HG02884 (cell line): ENCODE measurements around the gene ARHGAP44.

Source experiments
- ATAC-seq: cut with Tn5 transposase; IDR thresholded peaks from one replicate; pipeline ENCODE4 v1.9.1; 2021; ENCODE audit warnings: mild to moderate bottlenecking, moderate library complexity; ENCODE audit not compliant: unreplicated experiment

Gene ARHGAP44, protein sequence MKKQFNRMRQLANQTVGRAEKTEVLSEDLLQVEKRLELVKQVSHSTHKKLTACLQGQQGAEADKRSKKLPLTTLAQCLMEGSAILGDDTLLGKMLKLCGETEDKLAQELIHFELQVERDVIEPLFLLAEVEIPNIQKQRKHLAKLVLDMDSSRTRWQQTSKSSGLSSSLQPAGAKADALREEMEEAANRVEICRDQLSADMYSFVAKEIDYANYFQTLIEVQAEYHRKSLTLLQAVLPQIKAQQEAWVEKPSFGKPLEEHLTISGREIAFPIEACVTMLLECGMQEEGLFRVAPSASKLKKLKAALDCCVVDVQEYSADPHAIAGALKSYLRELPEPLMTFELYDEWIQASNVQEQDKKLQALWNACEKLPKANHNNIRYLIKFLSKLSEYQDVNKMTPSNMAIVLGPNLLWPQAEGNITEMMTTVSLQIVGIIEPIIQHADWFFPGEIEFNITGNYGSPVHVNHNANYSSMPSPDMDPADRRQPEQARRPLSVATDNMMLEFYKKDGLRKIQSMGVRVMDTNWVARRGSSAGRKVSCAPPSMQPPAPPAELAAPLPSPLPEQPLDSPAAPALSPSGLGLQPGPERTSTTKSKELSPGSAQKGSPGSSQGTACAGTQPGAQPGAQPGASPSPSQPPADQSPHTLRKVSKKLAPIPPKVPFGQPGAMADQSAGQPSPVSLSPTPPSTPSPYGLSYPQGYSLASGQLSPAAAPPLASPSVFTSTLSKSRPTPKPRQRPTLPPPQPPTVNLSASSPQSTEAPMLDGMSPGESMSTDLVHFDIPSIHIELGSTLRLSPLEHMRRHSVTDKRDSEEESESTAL

DNA sequence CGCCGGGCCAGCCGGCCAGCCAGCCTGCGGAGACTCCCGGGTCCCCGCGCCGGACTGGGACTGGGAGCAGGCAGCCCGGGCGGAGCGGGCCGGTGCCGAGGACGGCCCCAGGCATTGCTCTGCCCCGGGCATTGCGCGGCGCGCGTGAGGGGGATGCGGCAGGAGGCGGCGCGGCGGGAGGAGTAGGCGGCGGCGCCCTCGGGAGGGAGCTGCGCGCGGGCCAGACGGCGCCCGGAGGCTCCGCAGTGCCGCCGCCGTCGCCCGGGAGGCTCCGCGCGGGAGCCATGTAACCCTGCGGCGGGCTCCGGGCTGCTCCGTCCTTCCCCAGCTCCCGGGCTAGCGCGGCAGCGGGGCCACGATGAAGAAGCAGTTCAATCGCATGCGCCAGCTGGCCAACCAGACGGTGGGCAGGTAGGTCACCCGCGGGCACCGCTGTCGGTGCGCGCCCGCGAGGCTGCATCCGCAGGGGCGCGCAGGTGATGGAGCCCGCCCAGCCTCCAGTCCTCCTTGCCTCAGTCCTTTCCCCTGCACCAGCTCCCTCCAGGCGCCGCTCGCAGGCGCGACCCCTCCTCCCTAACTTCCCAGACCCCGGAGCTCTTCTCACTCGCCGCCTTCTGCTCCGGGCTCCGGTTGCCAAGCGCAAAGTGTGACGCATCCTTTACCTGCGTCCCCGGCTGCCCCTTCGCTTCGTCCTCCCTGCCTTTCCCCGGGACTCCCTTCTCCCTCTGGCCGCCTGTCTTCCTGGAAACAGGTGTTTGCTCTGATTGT is at the start of gene ARHGAP44:
Gene ARHGAP44, plus strand, starts transcription at position 18 of the 768 bp plus-strand sequence. Its CDS starts 341 bp downstream, at position 359.
- ATAC-seq, result peak; percentile 71

DNA sequence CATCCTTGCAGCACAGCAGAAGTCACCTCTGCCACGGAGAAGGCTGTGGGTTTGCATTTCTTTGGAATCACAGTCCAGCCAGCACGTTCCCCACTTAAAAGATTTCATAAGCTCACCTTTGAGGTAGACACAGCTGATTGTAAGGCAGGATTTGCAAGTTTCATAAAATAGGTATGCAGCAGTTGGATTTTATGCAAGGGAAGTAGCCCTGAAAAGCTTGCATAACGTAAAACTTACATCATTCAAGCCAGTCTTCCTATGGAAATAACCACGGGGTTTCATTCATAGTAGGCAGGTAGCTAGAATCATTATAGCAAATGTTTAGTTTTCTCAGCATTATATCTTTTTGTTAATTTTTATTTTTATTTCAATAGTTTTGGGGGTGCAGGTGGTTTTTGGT is 49.8 kb upstream of the ARHGAP44 start:
- ATAC-seq, result no peak

DNA sequence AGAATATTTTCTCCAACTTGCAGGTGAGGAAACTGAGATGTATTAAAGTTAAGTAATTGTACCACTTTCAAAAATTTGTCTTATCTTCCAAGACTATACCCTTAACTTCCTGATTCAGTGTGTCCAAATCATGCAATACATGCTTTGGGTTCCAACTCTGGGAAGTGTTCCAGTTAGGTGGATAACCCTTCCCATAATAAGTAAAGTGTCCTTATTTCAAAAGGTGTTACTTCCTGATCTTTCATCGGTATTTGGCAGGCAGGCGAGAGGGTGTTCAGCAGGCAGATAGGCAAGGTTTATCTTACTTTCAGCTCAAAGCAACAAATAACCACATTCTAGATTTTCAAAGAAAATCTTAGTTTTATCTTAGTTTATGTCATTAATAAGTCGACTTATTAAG is 46.3 kb upstream of the ARHGAP44 start:
- ATAC-seq, result no peak

DNA sequence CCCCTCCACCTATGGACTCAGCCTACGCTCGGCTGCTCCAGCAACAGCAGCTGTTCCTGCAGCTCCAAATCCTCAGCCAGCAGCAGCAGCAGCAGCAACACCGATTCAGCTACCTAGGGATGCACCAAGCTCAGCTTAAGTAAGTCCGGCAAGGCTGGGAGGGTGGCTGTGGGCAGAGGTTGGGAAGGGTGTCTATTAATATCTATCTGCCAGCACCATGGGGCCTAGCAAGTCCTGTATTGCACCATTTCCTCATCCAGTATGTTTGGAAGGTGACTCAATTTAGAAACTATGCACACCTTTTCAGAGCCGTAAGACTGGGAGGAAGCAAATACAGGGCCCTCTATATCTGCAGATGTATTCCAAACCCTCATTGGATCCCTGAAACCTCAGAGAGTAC is 45.0 kb upstream of the ARHGAP44 start:
- ATAC-seq, result no peak

DNA sequence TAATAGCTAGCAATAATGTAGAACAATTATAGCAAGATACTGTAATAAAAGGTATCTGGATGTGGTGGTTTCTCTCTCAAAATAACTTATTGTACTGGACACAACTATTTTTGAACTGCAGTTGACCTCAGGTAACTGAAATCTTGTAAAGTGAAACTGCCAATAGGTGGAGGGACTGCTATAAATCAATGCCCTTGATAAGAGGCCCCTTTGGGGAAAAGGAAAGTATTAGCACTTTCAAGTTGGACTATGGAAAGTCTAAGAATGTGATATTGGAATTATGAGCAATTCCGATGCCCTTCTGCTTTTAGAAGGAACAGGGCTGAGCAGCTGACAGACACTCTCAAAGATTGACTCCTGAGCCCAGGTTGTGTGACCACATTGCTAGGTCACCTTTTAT is 44.5 kb upstream of the ARHGAP44 start:
- ATAC-seq, result no peak

DNA sequence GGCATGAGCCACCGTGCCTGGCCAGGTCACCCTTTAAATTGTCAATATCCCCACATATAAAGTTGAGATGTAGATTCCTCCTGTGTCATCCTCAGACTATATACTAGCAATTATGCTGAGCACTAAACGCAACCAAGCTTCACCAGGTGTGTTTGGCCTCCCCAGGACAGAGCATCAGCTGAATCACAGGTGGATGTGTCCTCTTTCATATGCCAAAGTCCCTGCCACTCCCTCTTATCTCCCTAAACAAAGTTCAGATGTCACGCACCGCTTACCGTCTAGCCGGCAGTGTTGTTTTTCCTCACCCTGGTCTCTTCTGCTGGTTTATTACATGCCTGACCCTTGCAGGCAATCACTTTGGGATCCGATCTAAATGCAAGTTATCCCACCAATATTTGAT is 43.8 kb upstream of the ARHGAP44 start:
- no peak for ATAC-seq

DNA sequence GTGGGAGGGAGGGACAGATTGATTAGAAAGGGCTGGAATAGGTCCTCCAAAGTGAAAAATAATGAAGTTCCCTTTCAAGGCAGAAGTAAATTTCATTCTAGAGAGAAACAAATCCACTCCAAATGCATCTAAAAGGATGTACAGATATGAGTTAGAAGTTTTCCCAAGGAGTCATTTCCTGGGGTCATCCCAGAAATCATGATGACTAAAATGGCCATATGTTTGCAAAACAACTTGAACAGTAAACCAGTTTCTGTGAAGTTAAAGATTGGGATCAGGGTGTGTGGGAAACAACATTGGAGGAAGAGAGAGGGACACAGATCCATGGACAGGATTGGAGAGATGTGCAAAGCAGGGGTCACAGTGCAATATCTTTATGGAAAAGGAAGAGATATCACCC is 32.5 kb upstream of the ARHGAP44 start:
- ATAC-seq, result no peak

DNA sequence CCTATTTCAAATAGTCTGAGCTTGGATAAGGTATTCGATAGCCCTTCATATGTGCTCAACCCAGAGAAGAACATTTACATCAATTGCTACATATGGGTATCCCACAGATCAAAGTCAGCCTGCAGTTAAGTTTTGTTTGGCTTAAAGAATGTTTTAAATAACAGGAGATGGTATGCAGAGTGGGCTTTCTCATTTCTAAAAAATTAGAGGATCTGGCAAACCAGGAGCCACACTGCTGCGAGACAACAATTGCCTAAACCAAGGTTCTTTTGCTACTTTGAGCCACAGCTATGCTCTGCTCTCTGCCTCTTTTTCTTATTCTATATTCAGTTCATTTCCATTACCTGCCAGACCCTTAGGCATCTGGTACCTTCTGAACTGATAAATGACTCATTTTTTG is 30.2 kb upstream of the ARHGAP44 start:
- ATAC-seq, result no peak

DNA sequence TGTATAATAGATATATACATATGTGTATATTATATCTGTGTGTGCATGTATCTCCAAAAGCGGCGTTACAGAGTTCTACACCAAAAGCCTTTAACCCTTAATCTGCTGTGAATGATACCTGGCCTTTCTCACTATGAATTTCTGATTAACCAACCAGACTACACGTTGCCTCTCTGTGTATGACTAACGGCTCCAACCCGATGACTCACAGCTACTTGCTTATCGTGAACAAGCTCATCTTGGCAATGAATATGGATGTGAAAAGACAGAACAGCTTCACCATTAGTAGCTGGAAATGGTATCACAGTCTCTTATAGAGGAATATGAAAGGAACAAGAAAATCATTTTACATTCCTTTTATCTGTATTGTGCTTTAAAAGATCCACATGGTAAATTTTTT is 23.8 kb upstream of the ARHGAP44 start:
- ATAC-seq, result no peak

DNA sequence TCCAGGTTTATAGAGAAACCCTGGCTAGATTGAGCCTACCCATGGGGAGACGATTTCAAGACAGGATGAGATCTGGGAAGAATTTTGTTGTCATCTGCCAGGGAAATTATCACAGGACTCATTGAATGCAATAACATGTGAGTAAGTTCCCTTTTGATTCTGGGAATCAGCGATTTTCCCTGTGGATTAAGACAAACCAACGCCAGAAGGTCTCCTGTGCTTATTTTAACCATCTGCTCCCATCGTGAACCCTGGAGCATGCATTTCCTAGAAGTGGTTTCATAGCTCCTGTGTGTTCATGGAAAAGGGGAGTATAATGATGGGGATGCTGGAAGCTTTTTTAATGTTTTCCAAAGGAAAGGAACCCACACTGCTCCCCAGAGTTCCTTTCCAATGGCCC is 21.0 kb upstream of the ARHGAP44 start:
- no peak for ATAC-seq

DNA sequence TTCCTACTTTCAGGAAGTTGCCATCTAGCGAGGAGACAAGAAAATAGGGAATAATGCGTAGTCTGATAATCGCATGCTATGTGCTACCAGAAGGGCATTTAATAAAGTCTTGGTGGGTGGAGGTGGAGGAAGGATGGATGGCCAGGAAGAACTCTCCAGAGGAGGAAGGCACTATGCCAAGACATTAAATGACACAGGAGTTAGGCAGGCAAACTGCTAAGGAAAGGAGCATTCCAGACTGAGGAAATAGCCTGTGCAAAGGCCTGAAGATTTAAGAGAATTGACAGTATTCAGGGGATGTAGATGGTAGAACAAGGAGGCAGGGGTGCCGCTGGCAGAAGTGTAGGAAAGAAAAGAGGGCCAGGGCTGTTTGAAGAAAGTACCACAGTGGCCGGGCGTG is 19.3 kb upstream of the ARHGAP44 start:
- no peak for ATAC-seq

DNA sequence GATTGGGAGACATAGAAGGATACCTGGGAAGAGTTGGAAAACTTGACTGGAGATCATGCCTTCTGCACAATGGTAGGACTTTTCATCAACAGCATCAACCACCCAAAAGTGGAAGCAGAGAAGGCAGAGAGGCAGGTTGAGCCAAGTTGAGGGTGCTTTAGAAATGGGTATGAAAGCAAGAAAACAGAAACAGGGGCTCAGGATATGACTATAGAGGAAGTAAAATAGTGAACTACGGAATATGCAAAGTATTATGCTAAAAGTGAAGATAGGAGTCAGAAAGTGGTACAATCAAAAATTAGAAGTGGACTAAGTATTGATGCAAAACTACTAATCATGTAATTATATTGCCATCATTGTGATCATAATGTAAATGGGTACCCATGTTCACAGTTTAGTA is 16.1 kb upstream of the ARHGAP44 start:
- peak; percentile 54 for ATAC-seq

DNA sequence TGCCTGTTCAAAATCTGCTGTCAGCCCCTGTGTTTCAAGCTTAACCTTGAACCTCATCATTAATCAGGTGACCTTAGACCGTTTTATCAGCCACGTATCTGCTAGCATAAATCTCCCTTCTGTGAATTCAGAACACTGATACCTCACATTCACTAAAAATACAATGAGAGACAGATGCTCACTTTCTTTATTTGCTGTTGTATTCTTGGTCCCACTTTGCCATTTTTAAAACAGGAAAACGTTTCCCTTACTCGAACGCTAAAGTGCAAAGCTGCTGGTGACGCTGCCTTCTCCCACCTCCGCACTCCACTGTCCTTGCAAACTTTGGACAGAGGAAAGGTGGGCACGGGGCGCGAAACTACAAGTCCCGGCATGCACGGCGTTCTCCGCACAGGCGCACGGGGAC is 220 bp upstream of the ARHGAP44 start:
- peak; percentile 86 for ATAC-seq

DNA sequence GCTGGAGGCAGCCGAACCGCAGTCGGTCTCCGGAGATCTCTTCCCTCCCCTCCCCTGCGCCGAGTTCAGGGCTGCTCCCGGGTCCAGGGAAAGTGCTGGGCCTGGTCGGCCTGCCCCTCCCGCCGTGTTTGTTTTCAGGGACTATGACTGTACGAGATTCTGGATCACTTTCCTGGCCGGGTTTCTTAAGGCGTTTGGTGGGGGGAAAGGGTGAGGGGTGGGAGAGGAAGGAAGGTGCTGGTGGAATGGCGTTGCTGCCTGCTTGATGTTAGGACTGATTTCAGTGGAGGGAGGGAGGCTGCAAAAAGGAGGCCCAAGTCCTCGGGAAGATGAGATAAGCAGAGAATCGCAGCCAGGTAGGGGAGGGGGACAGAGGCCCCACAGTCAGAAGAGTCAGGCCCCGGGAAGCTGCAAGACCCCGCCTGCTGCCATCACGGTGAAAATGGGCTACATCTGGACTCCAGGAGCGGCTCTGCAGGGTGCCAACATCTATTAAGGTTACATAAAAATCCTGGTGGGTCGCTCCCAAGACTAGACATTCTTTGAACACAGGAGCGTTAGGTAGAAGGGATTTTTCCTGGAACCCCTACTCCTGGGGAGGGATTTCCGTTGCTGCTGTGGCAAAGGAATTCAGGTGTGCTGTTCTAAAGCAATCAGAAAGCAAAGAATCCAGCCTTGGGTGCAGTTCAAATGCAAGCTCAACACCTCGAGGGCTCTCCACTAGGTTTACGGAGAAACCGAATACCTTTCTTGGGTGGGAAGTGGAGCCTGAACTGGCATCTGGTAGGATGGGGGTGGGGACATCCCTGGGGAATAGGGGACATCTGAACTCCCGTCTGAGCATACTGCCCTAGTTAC is 1.2 kb downstream of the ARHGAP44 start:
- ATAC-seq, result no peak

DNA sequence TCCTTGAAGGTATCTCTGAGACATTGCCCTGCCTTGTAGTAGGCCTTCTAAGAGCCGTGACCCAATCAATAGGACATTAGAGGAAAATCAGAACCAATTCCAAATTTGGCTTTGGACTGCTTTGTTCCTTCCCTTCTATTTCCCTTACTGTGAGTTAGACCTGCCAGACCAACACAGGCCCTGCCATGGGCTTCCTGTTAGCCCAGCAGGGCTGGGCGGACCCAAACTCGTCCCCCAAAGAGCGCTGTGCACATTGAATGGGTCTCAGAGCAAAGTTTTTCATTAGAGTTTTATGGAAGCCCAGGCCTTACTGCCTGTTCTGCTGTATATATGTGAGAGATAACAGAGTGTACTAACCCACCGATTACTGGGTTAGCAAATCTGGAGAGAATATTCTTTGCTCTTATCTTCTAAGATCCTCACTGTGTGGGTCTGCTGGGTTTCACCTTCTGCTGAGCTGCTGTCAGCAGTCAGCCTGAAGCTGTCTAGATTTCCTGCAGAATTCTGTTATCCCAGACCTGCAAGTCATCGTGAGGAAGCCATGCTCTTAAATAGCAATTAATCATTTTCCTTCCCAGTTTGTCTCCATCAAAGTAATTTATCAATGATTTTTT is 5.7 kb downstream of the ARHGAP44 start:
- ATAC-seq, result no peak

DNA sequence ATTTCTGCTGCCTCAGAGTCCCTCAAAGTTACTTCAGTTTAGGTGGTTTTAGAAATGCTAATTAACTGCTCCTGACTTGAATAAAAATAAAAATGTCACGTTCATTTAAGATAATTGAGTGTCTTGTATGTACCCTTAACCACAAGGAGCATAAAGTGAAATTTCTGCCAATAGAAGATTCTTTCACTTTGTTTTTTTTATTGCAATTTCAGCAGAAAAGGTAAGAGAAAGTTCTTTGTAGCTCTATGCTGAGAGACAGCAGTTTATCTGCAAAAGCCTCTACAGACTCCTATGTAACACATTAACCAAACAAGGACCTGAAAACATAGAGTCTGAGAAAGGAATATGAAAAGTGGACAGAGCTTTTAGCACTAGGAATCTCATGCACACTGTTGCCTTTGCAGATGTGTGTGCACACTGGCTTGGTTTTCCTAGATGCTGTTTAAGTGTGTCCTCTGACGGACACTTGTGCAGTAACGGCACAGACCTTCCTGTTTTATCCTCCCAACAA is 11.6 kb downstream of the ARHGAP44 start:
- no peak for ATAC-seq

DNA sequence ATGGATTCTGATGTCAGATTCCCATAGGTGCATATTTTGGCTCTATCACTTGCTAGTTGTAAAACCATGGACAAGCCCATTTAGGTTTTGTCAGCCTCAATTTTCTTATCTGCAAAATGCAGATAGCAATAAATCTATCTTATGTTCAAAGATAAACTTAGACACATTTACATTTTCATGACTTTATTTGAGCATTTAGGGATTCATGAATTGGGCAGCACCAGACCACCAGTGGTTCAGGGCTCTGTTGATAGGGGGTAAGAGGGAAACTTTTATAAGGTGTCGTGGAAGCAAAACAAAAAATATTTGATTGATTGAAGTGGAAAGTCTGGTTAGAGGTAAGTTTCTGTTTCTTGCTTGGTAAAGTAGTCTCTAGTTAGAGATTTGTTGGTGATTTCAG is 17.3 kb downstream of the ARHGAP44 start:
- no peak for ATAC-seq

DNA sequence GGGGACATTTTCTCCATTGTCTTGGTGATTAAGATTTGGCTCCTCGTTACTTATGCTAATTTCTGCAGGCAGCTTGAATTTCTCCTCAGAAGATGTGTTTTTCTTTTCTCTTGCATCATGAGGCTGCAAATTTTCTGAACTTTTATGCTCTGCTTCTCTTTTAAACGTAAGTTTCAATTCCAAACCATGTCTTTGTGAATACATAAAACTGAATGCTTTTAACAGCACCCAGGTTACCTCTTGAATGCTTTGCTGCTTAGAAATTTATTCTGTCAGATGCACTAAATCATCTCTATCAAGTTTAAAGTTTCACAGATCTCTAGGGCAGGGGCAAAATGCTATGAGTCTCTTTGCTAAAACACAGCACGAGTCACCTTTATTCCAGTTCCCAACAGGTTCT is 19.4 kb downstream of the ARHGAP44 start:
- no peak for ATAC-seq

DNA sequence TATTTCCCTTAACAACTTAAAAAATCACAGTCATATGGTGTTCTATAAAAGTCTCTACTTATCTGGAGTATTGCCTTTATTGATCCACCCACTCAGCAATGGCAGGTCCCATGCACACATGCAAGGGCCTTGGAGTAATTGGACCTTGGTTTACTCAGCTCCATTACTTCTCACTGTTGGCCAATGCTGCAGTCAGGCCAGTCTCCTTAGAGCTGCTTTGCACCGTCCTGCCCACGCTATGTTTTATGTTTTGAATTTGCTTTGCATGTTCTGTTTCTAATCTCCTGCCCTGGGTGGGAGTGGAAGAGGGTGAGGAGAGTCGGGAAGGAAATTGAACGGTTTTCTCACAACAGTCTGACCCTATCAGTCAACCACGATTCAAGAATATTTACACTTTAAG is 23.6 kb downstream of the ARHGAP44 start:
- ATAC-seq, result no peak

DNA sequence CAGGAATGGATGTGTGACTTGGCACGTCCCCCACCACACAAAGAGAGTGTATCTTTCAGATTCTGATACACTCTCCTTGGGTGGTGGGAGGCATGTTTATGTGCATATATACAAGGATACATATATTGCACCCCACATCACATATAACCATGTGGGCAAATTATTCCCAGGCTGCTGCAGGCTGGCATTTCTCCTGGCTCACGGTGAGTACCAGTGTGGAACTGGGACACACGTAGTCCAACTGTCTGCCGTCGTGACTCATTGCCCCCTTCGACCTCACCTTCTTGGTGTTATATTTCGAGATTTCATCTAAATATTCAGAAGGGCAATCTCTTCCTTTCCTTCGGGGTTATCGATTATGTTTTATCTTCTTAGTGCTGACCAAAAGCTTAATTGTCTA is 24.4 kb downstream of the ARHGAP44 start:
- no peak for ATAC-seq
